H1 (cell line): Measurements from ENCODE around the gene TXNDC2. TPM values are rescaled to one million over a fixed set of nuclear protein-coding genes. Genes with fewer than 3 reads are reported as not detected.

ENCODE experiments used
- CTCF ChIA-PET: fragments of 300-600 bp; sonication (Branson Sonifier 250); formaldehyde crosslinking; loops from one replicate; lab custom pipeline; 2021; ENCODE audit not compliant: partially characterized antibody; lab: Charles Lee
- POLR2A ChIA-PET: fragments of 300-600 bp; sonication (Branson Sonifier 250); formaldehyde crosslinking; loops from one replicate; lab custom pipeline; 2021; ENCODE audit warnings: inconsistent platforms; ENCODE audit not compliant: partially characterized antibody; lab: Charles Lee
- DNase-seq, 2 experiments: peaks; one replicate each; pipeline versions ENCODE4 v3.0.0 to v3.0.0-alpha.2; 2010 to 2022; ENCODE audit warnings: low spot score in 2 of 2, low read depth in 1 of 2, mixed read lengths in 1 of 2
- FAIRE-seq: peaks from 2 replicates; lab custom pipeline; 2011; peaks lifted over from hg19 to GRCh38; lab: Jason Lieb, UNC
- H2AFZ ChIP-seq: 2 replicates; pipeline ENCODE4 v1.8.1; 2012; ENCODE audit warnings: low read length, inconsistent platforms
- H2AK5ac ChIP-seq: 2 replicates; pipeline ENCODE4 v1.6.1; 2013; ENCODE audit warnings: low read depth, low read length
- H2BK120ac ChIP-seq: replicated peaks from 2 replicates; pipeline ENCODE3; 2013; ENCODE audit warnings: low read depth, low read length, inconsistent platforms
- H2BK12ac ChIP-seq: 2 replicates; pipeline ENCODE4 v1.6.1; 2013; ENCODE audit warnings: low read depth, low read length
- H2BK15ac ChIP-seq: 2 replicates; pipeline ENCODE4 v1.6.1; 2013; ENCODE audit warnings: low read length
- H2BK20ac ChIP-seq: 2 replicates; pipeline ENCODE4 v1.6.1; 2013; ENCODE audit warnings: low read length
- H2BK5ac ChIP-seq: 2 replicates; pipeline ENCODE4 v1.6.1; 2013; ENCODE audit warnings: low read depth, low read length
- H3K14ac ChIP-seq: 2 replicates; pipeline ENCODE4 v1.6.1; 2013; ENCODE audit warnings: inconsistent platforms; ENCODE audit not compliant: insufficient read length
- H3K18ac ChIP-seq: 2 replicates; pipeline ENCODE4 v1.6.1; 2013; ENCODE audit warnings: low read length; ENCODE audit errors: extremely low read depth
- H3K23ac ChIP-seq: 2 replicates; pipeline ENCODE4 v1.6.1; 2013; ENCODE audit warnings: inconsistent platforms; ENCODE audit not compliant: insufficient read length
- H3K23me2 ChIP-seq: 2 replicates; pipeline ENCODE4 v1.6.1; 2013; ENCODE audit warnings: low read depth, low read length
- H3K27ac ChIP-seq: 2 replicates; pipeline ENCODE4 v1.6.1; 2011; ENCODE audit warnings: low read depth, low read length, inconsistent platforms
- H3K27me3 ChIP-seq, 4 experiments: replicated peaks in 1 of 4; 1 replicate in 1 of 4; 2 replicates in 3 of 4; pipeline versions ENCODE4 v1.6.1 to v1.8.1; 2011 to 2013; ENCODE audit warnings: low read length in 3 of 4, mild to moderate bottlenecking in 3 of 4, inconsistent platforms in 2 of 4, mixed read lengths in 2 of 4, moderate library complexity in 1 of 4; ENCODE audit not compliant: control insufficient read depth in 3 of 4, insufficient read depth in 3 of 4; ENCODE audit errors: extremely low read depth in 1 of 4
- H3K36me3 ChIP-seq, 4 experiments: 2 replicates each; pipeline versions ENCODE4 v1.6.1 to v1.8.1; 2011 to 2013; ENCODE audit warnings: mild to moderate bottlenecking in 4 of 4, low read length in 3 of 4, moderate library complexity in 2 of 4, control low read depth in 1 of 4, inconsistent platforms in 1 of 4; ENCODE audit not compliant: insufficient read depth in 4 of 4, control insufficient read depth in 2 of 4
- H3K4ac ChIP-seq: replicated peaks from 2 replicates; pipeline ENCODE3; 2013; ENCODE audit warnings: low read length, low read depth, mixed read lengths, inconsistent platforms; ENCODE audit not compliant: insufficient read length
- H3K4me1 ChIP-seq, 4 experiments: replicated peaks in 1 of 4; 1 replicate in 1 of 4; 2 replicates in 3 of 4; pipeline versions ENCODE4 v1.6.1 to v1.8.1; 2011 to 2013; ENCODE audit warnings: low read length in 3 of 4, inconsistent platforms in 2 of 4, mixed read lengths in 1 of 4; ENCODE audit not compliant: insufficient read depth in 4 of 4, control insufficient read depth in 3 of 4
- H3K4me2 ChIP-seq, 2 experiments: 2 replicates each; pipeline versions ENCODE4 v1.6.1 to v1.8.1; 2011 to 2013; ENCODE audit warnings: low read depth in 2 of 2, low read length in 2 of 2, control low read depth in 1 of 2, inconsistent platforms in 1 of 2, mild to moderate bottlenecking in 1 of 2; ENCODE audit not compliant: insufficient read depth in 1 of 2
- H3K4me3 ChIP-seq, 4 experiments: fragments of 200-600, 300-600 bp in 1 of 4; sonication (generic), shearing (Covaris generic), sonication (Bioruptor Twin) in 1 of 4; 2 replicates each; pipeline versions ENCODE4 v1.5.1 to v1.8.1; 2011 to 2016; ENCODE audit warnings: low read length in 4 of 4, low read depth in 3 of 4, control low read depth in 2 of 4, inconsistent platforms in 2 of 4, mild to moderate bottlenecking in 2 of 4, mixed read lengths in 1 of 4, moderate library complexity in 1 of 4; ENCODE audit not compliant: insufficient read depth in 2 of 4; ENCODE audit errors: extremely low read depth in 1 of 4
- H3K56ac ChIP-seq: replicated peaks from 2 replicates; pipeline ENCODE3; 2013; ENCODE audit warnings: low read depth, mild to moderate bottlenecking, mixed read lengths, low read length, inconsistent platforms; ENCODE audit not compliant: insufficient read length
- H3K79me1 ChIP-seq: 2 replicates; pipeline ENCODE4 v1.6.1; 2013; ENCODE audit warnings: low read depth, low read length, control low read depth
- H3K79me2 ChIP-seq, 2 experiments: 2 replicates each; pipeline versions ENCODE4 v1.6.1 to v1.8.1; 2012 to 2013; ENCODE audit warnings: low read length in 2 of 2, mild to moderate bottlenecking in 2 of 2, inconsistent platforms in 1 of 2; ENCODE audit not compliant: insufficient read depth in 2 of 2, control insufficient read depth in 1 of 2
- H3K9ac ChIP-seq, 4 experiments: replicated peaks in 1 of 4; 1 replicate in 1 of 4; 2 replicates in 3 of 4; pipeline versions ENCODE4 v1.6.1 to v1.8.1; 2011 to 2013; ENCODE audit warnings: low read depth in 3 of 4, low read length in 3 of 4, control low read depth in 2 of 4, mild to moderate bottlenecking in 2 of 4, moderate library complexity in 2 of 4, inconsistent platforms in 1 of 4; ENCODE audit errors: extremely low read depth in 1 of 4
- H3K9me3 ChIP-seq, 2 experiments: 2 replicates each; pipeline versions ENCODE4 v1.6.1 to v1.8.1; 2012 to 2013; ENCODE audit warnings: mild to moderate bottlenecking in 2 of 2, moderate library complexity in 2 of 2, control low read depth in 1 of 2, inconsistent platforms in 1 of 2, low read depth in 1 of 2, low read length in 1 of 2, mixed read lengths in 1 of 2; ENCODE audit not compliant: insufficient read depth in 2 of 2
- H4K20me1 ChIP-seq, 2 experiments: replicated peaks in 1 of 2; 2 replicates each; pipeline versions ENCODE3 to v1.8.1; 2011 to 2013; ENCODE audit warnings: inconsistent platforms in 2 of 2, low read length in 2 of 2, mild to moderate bottlenecking in 1 of 2; ENCODE audit not compliant: insufficient read depth in 2 of 2, control insufficient read depth in 1 of 2
- H4K5ac ChIP-seq: 2 replicates; pipeline ENCODE4 v1.6.1; 2013; ENCODE audit warnings: low read length, low read depth, mixed read lengths, inconsistent platforms; ENCODE audit not compliant: insufficient read length
- H4K8ac ChIP-seq: 2 replicates; pipeline ENCODE4 v1.8.0; 2013; ENCODE audit warnings: mild to moderate bottlenecking, moderate library complexity, low read length, inconsistent platforms; ENCODE audit not compliant: insufficient read depth; ENCODE audit errors: extremely low read depth
- H4K91ac ChIP-seq: replicated peaks from 2 replicates; pipeline ENCODE3; 2013; ENCODE audit warnings: low read length, mixed read lengths, inconsistent platforms; ENCODE audit not compliant: insufficient read length
- CREB1 ChIP-seq: IDR thresholded peaks from 2 replicates; pipeline ENCODE4 v1.6.1; 2012; ENCODE audit warnings: inconsistent platforms
- CTBP2 ChIP-seq: IDR thresholded peaks from 2 replicates; pipeline ENCODE4 v1.7.0; 2011; ENCODE audit warnings: borderline replicate concordance, mild to moderate bottlenecking, moderate library complexity, mixed read lengths, low read length; ENCODE audit not compliant: insufficient read depth, insufficient read length
- GABPA ChIP-seq: IDR thresholded peaks from 2 replicates; pipeline ENCODE4 v1.6.1; 2011; ENCODE audit warnings: mild to moderate bottlenecking, low read length, moderate library complexity, borderline replicate concordance; ENCODE audit not compliant: insufficient read depth
- NRF1 ChIP-seq: IDR thresholded peaks from 2 replicates; pipeline ENCODE4 v1.6.1; 2011; ENCODE audit warnings: mild to moderate bottlenecking, low read depth, low read length, improper control_type of control experiment
- RFX5 ChIP-seq: IDR thresholded peaks from 2 replicates; pipeline ENCODE4 v1.6.1; 2011; ENCODE audit warnings: low read depth, low read length, improper control_type of control experiment, borderline replicate concordance
- WGBS, 2 experiments: shearing (Covaris generic) in 1 of 2; methylation state at CpG; one replicate each; pipeline versions ENCODE4 v1.1.6 to v1.1.7; 2013 to 2015; ENCODE audit warnings: low lambda C conversion rate in 2 of 2, mixed read lengths in 2 of 2, inconsistent platforms in 1 of 2, low coverage in 1 of 2, missing lambda C conversion rate in 1 of 2; ENCODE audit not compliant: insufficient replicate concordance in 2 of 2, insufficient coverage in 1 of 2, insufficient read length in 1 of 2; ENCODE audit errors: extremely low coverage in 1 of 2, missing lambda C conversion rate in 1 of 2; 5-methylcytosine and 5-hydroxymethylcytosine counted together
- polyA plus RNA-seq, 7 experiments: library from polyadenylated mRNA; depleted of rRNA in 3 of 7; stranded (reverse) in 5 of 7; unstranded in 2 of 7; fragments of >200 nt in 5 of 7; fragments of 200-250 nt in 2 of 7; gene quantifications; 1 replicate in 5 of 7; 2 replicates in 1 of 7; 4 replicates in 1 of 7; pipeline versions ENCODE4 v1.2.1 to v1.2.3, GENCODE V29; 2011 to 2013; ENCODE audit warnings: missing spikeins in 2 of 7, mixed read lengths in 2 of 7
- total RNA-seq: library from RNA; stranded (reverse); fragmentation: NEBNext Ultra II Directional; extraction: Animal tissue kit (Norgen Biotek cat#: 25700); gene quantifications from 2 replicates; pipeline ENCODE4 v1.2.1, GENCODE V29; 2021
- TF ChIP-seq, protein P1 (sequence below): IDR thresholded peaks from 2 replicates; pipeline ENCODE4 v1.6.1; 2011; ENCODE audit warnings: low read length, improper control_type of control experiment

Gene TXNDC2
- total and polyA plus RNA-seq, 2 of the 8 experiments (the other 6 are each of a cell fraction or from before 2014, with no cell fraction given) = 0.09 TPM; not detected in 1

DNA sequence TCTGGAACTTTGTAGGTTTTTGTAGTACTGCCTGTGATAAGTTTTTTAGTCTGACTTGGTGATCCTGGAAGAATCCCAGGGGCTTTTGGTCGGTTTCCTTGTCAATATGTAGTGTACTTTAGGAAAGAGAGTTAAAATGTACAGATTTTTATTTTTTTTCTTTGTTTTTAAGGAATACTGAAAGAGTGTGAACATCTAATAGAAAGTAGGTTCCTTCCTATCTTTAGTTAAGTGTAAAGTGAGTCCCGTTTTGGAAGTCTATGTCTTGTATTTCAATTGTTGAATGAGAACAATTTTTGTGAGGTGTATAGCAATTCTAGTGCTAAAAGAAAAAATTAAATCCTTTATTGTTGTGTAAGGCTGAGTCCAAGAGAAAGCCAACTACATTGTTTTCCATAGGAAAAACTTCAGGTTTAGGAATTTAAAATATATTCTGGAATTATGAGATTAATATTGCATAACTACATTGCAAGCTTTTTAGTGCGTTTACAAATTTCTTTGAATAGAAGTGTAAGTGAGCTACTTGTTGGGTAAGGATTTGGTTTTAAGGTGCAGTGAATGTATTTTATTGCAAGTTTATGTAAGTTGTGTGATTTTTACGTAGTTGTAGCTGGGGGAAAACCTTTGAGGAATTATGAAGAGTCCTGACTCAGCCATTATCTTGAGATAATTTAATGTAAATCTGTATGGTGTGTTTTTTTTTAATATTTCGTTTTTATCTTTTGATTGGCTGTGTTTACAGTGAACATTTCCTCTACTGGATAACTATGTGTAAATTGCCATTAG, 29.7 kb downstream of the TXNDC2 start:
- H3K4me1 ChIP-seq = peaks cover 8 to 18% (median 10%) of the 10 kb centered on the region in 4 experiments
- ChIA-PET CTCF (interaction anchor here (0.6 kb wide), 1 partner anchor 751 kb away, joined by 4 read pairs; no protein-coding TSS in a partner anchor), POLR2A (interaction anchor here (0.7 to 3.3 kb wide), 8 partner anchors 9 to 300 kb away, joined by 3 to 14 read pairs (median 4); no protein-coding TSS in a partner anchor)
- no peak overlapping the region for H3K4ac ChIP-seq
- no peak overlapping the region for H2BK20ac ChIP-seq
- H3K79me2 ChIP-seq = peaks cover 41 to 60% of the 10 kb centered on the region in 2 experiments
- H4K8ac ChIP-seq = no peak overlapping the region
- no peak overlapping the region for H2AK5ac ChIP-seq
- no peak overlapping the region for H2BK120ac ChIP-seq
- H3K23ac ChIP-seq = no peak overlapping the region
- FAIRE-seq (no peak), DNase-seq (no peak)
- H3K14ac ChIP-seq = no peak overlapping the region
- no peaks in the 10 kb centered on the region for H3K27me3 ChIP-seq
- H3K9me3 ChIP-seq = no peaks in the 10 kb centered on the region
- no peak overlapping the region for H4K5ac ChIP-seq
- peaks cover 5% of the 10 kb centered on the region; the same call in 1 of the 2 replicates for H3K23me2 ChIP-seq
- H4K20me1 ChIP-seq = peaks cover 10 to 18% of the 10 kb centered on the region in 2 experiments
- no peak overlapping the region for H4K91ac ChIP-seq
- peak overlapping the region; percentile 4 to 74 (median 50); a peak in 6 of 7 replicates for H3K9ac ChIP-seq
- H2BK5ac ChIP-seq = no peak overlapping the region; the same call in 1 of the 2 replicates
- H3K4me2 ChIP-seq = peak overlapping the region; percentile 67 to 82
- no peak overlapping the region for H3K27ac ChIP-seq
- whole genome bisulfite sequencing, 2 experiments = 40 to 100% methylated on average over 1 to 5 of the region's 5 CpGs
- H3K36me3 ChIP-seq = no peaks in the 10 kb centered on the region
- no peak overlapping the region for H2BK15ac ChIP-seq
- H2BK12ac ChIP-seq = no peak overlapping the region
- no peaks in the 10 kb centered on the region for H3K79me1 ChIP-seq
- H3K18ac ChIP-seq = no peak overlapping the region
- H3K4me3 ChIP-seq = peak overlapping the region; percentile 66 to 92 (median 80)
- H2AFZ ChIP-seq = no peak overlapping the region
- H3K56ac ChIP-seq = no peak overlapping the region
- TF ChIP-seq NRF1 (no peak), RFX5 (no peak), CTBP2 (no peak), CREB1 (no peak), GABPA (no peak)
- TF ChIP-seq, protein P1, sequence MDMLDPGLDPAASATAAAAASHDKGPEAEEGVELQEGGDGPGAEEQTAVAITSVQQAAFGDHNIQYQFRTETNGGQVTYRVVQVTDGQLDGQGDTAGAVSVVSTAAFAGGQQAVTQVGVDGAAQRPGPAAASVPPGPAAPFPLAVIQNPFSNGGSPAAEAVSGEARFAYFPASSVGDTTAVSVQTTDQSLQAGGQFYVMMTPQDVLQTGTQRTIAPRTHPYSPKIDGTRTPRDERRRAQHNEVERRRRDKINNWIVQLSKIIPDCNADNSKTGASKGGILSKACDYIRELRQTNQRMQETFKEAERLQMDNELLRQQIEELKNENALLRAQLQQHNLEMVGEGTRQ = no peak
